H9 (cell line): Measurements from ENCODE around the gene GBA2. TPM values are rescaled to one million over a fixed set of nuclear protein-coding genes. Genes with fewer than 3 reads are reported as not detected.

Experiments used
- DNase-seq: peaks from one replicate; pipeline ENCODE4 v3.0.0-alpha.2; 2017
- H2AFZ ChIP-seq: one replicate; pipeline ENCODE4 v1.6.1; 2013; ENCODE audit warnings: mild to moderate bottlenecking, low read length, control low read depth, moderate library complexity
- H2AK5ac ChIP-seq: 2 replicates; pipeline ENCODE4 v1.6.1; 2013; ENCODE audit warnings: low read length, control low read depth, mixed read lengths; ENCODE audit not compliant: insufficient read length
- H2BK120ac ChIP-seq: one replicate; pipeline ENCODE4 v1.6.1; 2013; ENCODE audit warnings: low read depth, mild to moderate bottlenecking, low read length, control low read depth, inconsistent platforms; ENCODE audit not compliant: poor library complexity, severe bottlenecking
- H2BK12ac ChIP-seq: 2 replicates; pipeline ENCODE4 v1.6.1; 2013; ENCODE audit warnings: low read length, control low read depth, mixed read lengths, low read depth; ENCODE audit not compliant: insufficient read length
- H2BK15ac ChIP-seq: 2 replicates; pipeline ENCODE4 v1.6.1; 2013; ENCODE audit warnings: low read depth, low read length, control low read depth
- H2BK20ac ChIP-seq: one replicate; pipeline ENCODE4 v1.6.1; 2013; ENCODE audit warnings: low read depth, mild to moderate bottlenecking, low read length, control low read depth, inconsistent platforms; ENCODE audit not compliant: poor library complexity, severe bottlenecking
- H2BK5ac ChIP-seq: 2 replicates; pipeline ENCODE4 v1.6.1; 2013; ENCODE audit warnings: low read length, control low read depth, mixed read lengths; ENCODE audit not compliant: insufficient read length
- H3K14ac ChIP-seq: 2 replicates; pipeline ENCODE4 v1.6.1; 2013; ENCODE audit warnings: low read length, control low read depth; ENCODE audit not compliant: insufficient read depth
- H3K18ac ChIP-seq: 2 replicates; pipeline ENCODE4 v1.6.1; 2013; ENCODE audit warnings: low read depth, mild to moderate bottlenecking, mixed read lengths, low read length, control low read depth; ENCODE audit not compliant: insufficient read length
- H3K23ac ChIP-seq: 2 replicates; pipeline ENCODE4 v1.6.1; 2013; ENCODE audit warnings: low read length, control low read depth, mixed read lengths, low read depth; ENCODE audit not compliant: insufficient read length
- H3K23me2 ChIP-seq: 2 replicates; pipeline ENCODE4 v1.6.1; 2013; ENCODE audit warnings: low read depth, mild to moderate bottlenecking, mixed read lengths, low read length, control low read depth; ENCODE audit not compliant: insufficient read length, poor library complexity, severe bottlenecking
- H3K27ac ChIP-seq: 2 replicates; pipeline ENCODE4 v1.5.1; 2013; ENCODE audit warnings: low read length, control low read depth, mixed read lengths, low read depth; ENCODE audit not compliant: insufficient read length
- H3K27me3 ChIP-seq: 2 replicates; pipeline ENCODE4 v1.6.1; 2013; ENCODE audit warnings: low read length, control low read depth, inconsistent platforms; ENCODE audit not compliant: insufficient read depth
- H3K4ac ChIP-seq: 2 replicates; pipeline ENCODE4 v1.6.1; 2013; ENCODE audit warnings: low read depth, mild to moderate bottlenecking, control low read depth, inconsistent platforms, low read length, moderate library complexity
- H3K4me1 ChIP-seq: 2 replicates; pipeline ENCODE4 v1.6.1; 2013; ENCODE audit warnings: low read length, control low read depth, inconsistent platforms; ENCODE audit not compliant: insufficient read depth
- H3K4me2 ChIP-seq: 2 replicates; pipeline ENCODE4 v1.6.1; 2013; ENCODE audit warnings: low read length, control low read depth, mixed read lengths; ENCODE audit not compliant: insufficient read length, insufficient read depth
- H3K56ac ChIP-seq: 2 replicates; pipeline ENCODE4 v1.6.1; 2013; ENCODE audit warnings: low read depth, mild to moderate bottlenecking, mixed read lengths, low read length, control low read depth; ENCODE audit not compliant: insufficient read length
- H3K79me1 ChIP-seq: 2 replicates; pipeline ENCODE4 v1.6.1; 2013; ENCODE audit warnings: low read depth, mild to moderate bottlenecking, moderate library complexity, low read length, control low read depth, inconsistent platforms; ENCODE audit not compliant: insufficient read depth, poor library complexity, severe bottlenecking
- H3K79me2 ChIP-seq: 2 replicates; pipeline ENCODE4 v1.6.1; 2013; ENCODE audit warnings: low read length, control low read depth, inconsistent platforms; ENCODE audit not compliant: insufficient read depth
- H3K9ac ChIP-seq: 2 replicates; pipeline ENCODE4 v1.6.1; 2013; ENCODE audit warnings: low read length, control low read depth, mixed read lengths; ENCODE audit not compliant: insufficient read length; ENCODE audit errors: extremely low read depth
- H3K9me3 ChIP-seq: one replicate; pipeline ENCODE4 v1.6.1; 2013; ENCODE audit warnings: low read depth, low read length, inconsistent platforms; ENCODE audit not compliant: control insufficient read depth
- H3T11ph ChIP-seq: one replicate; pipeline ENCODE4 v1.6.1; 2013; ENCODE audit warnings: mild to moderate bottlenecking, low read length, control low read depth, inconsistent platforms
- H4K20me1 ChIP-seq: one replicate; pipeline ENCODE4 v1.6.1; 2013; ENCODE audit not compliant: control insufficient read depth, insufficient read length, insufficient read depth
- H4K5ac ChIP-seq: 2 replicates; pipeline ENCODE4 v1.6.1; 2013; ENCODE audit warnings: low read depth, mild to moderate bottlenecking, mixed read lengths, low read length, control low read depth; ENCODE audit not compliant: insufficient read length
- H4K8ac ChIP-seq: replicated peaks from 2 replicates; pipeline ENCODE4 v1.6.1; 2013; ENCODE audit warnings: low read length, control low read depth, mixed read lengths, low read depth; ENCODE audit not compliant: insufficient read length
- H4K91ac ChIP-seq: 2 replicates; pipeline ENCODE4 v1.6.1; 2013; ENCODE audit warnings: low read depth, mild to moderate bottlenecking, moderate library complexity, mixed read lengths, low read length, control low read depth; ENCODE audit not compliant: insufficient read length
- H3K27ac Mint-ChIP-seq, 3 experiments: 2 replicates in 2 of 3; 3 replicates in 1 of 3; pipeline ENCODE4 v1.8.0; 2020 to 2021; ENCODE audit warnings: mixed read lengths in 3 of 3, mild to moderate bottlenecking in 1 of 3, moderate library complexity in 1 of 3
- H3K27me3 Mint-ChIP-seq: 2 replicates; pipeline ENCODE4 v1.8.0; 2021; ENCODE audit warnings: low read depth, mild to moderate bottlenecking, moderate library complexity, mixed read lengths
- H3K36me3 Mint-ChIP-seq, 3 experiments: 2 replicates in 2 of 3; 3 replicates in 1 of 3; pipeline ENCODE4 v1.8.0; 2020 to 2021; ENCODE audit warnings: low read depth in 3 of 3, mixed read lengths in 3 of 3; ENCODE audit not compliant: insufficient read depth in 1 of 3
- H3K4me1 Mint-ChIP-seq, 2 experiments: 2 replicates each; pipeline ENCODE4 v1.8.0; 2020; ENCODE audit warnings: mixed read lengths in 2 of 2
- H3K4me3 Mint-ChIP-seq, 2 experiments: 2 replicates in 1 of 2; 3 replicates in 1 of 2; pipeline ENCODE4 v1.8.0; 2020 to 2021; ENCODE audit warnings: mild to moderate bottlenecking in 2 of 2, mixed read lengths in 2 of 2, moderate library complexity in 1 of 2
- H3K9me3 Mint-ChIP-seq, 2 experiments: 2 replicates in 1 of 2; 3 replicates in 1 of 2; pipeline ENCODE4 v1.8.0; 2020; ENCODE audit warnings: mild to moderate bottlenecking in 2 of 2, mixed read lengths in 2 of 2, moderate library complexity in 1 of 2
- WGBS: extraction: QIAGEN DNeasy Blood & Tissue Kit; methylation state at CpG from one replicate; pipeline ENCODE4 v1.1.7; 2013; ENCODE audit warnings: missing lambda C conversion rate, low lambda C conversion rate, mixed read lengths; ENCODE audit not compliant: insufficient read length; ENCODE audit errors: extremely low coverage; 5-methylcytosine and 5-hydroxymethylcytosine counted together
- total RNA-seq: library from RNA; stranded (reverse); gene quantifications from 2 replicates; pipeline ENCODE4 v1.2.1, GENCODE V29; 2021
- TF ChIP-seq, protein P1 (sequence below): fragments of 200-600 bp; sonication (generic); conservative IDR thresholded peaks from 3 replicates; pipeline ENCODE4 v1.8.0; 2021; ENCODE audit warnings: antibody characterized with exemption, mild to moderate bottlenecking

The GBA2 gene
- total RNA-seq, 1 experiment from 2014 or later: 103 TPM

DNA sequence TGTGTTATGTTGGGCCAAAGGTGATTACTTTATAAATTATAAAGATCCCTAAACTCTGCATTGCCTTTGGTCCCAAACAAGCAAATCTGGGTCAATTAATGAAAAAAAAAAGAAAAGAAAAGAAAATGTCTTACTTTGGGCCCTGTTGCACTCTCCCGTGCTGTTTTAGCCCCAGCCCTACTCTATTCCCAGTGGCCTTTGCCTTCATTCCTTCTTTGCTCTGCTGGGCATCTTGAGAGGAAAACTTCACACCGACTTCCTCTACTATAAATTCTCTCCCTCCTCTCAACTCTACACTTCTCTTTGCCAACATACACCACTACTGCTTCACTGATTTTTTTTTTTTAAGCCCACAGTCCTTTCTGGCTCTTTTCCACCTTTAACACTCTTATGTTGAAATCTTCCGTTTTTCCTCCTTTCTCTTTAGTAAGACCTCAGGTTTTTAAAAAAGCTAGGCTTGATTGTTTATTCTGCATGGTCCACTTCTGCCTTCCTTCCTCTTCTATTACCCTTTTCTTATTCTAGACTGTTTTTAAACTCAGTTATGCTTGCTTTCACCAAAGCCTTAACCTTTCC, 9.5 kb upstream of the GBA2 start:
- H3K56ac ChIP-seq: no peak overlapping the region
- H3K79me2 ChIP-seq: no peaks in the 10 kb centered on the region; the same call in 1 of the 2 replicates
- no peak overlapping the region for H2BK12ac ChIP-seq
- H3K9ac ChIP-seq: no peak overlapping the region
- no peaks in the 10 kb centered on the region for H4K20me1 ChIP-seq
- H3K9me3 ChIP-seq: no peaks in the 10 kb centered on the region
- no peak overlapping the region for H3K14ac ChIP-seq
- no peaks in the 10 kb centered on the region for H3K27me3 ChIP-seq
- 100% methylated on average over 1 of the region's 3 CpGs for WGBS
- no peaks in the 10 kb centered on the region for H3K79me1 ChIP-seq
- Mint-ChIP-seq H3K4me3 (peak overlapping the region; percentile 72 to 93), H3K27me3 (no peaks in the 10 kb centered on the region), H3K36me3 (peaks cover 10 to 14% (median 12%) of the 10 kb centered on the region in 3 experiments; a peak in 6 of 7 replicates), H3K27ac (no peak overlapping the region; a peak in 1 of 7 replicates), H3K9me3 (no peaks in the 10 kb centered on the region), H3K4me1 (peaks cover 36 to 40% of the 10 kb centered on the region in 2 experiments)
- H2AK5ac ChIP-seq: no peak overlapping the region
- no peak overlapping the region for H3K4me2 ChIP-seq
- no peak overlapping the region for H2BK20ac ChIP-seq
- H2BK5ac ChIP-seq: no peak overlapping the region
- H4K5ac ChIP-seq: no peak overlapping the region
- no peak overlapping the region for H3K27ac ChIP-seq
- H3K18ac ChIP-seq: no peak overlapping the region
- no peak for DNase-seq
- no peak overlapping the region for H2BK120ac ChIP-seq
- TF ChIP-seq, protein P1, sequence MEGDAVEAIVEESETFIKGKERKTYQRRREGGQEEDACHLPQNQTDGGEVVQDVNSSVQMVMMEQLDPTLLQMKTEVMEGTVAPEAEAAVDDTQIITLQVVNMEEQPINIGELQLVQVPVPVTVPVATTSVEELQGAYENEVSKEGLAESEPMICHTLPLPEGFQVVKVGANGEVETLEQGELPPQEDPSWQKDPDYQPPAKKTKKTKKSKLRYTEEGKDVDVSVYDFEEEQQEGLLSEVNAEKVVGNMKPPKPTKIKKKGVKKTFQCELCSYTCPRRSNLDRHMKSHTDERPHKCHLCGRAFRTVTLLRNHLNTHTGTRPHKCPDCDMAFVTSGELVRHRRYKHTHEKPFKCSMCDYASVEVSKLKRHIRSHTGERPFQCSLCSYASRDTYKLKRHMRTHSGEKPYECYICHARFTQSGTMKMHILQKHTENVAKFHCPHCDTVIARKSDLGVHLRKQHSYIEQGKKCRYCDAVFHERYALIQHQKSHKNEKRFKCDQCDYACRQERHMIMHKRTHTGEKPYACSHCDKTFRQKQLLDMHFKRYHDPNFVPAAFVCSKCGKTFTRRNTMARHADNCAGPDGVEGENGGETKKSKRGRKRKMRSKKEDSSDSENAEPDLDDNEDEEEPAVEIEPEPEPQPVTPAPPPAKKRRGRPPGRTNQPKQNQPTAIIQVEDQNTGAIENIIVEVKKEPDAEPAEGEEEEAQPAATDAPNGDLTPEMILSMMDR: no peak
- H3K4ac ChIP-seq: no peak overlapping the region
- H3K23ac ChIP-seq: no peak overlapping the region
- H2AFZ ChIP-seq: no peak overlapping the region
- H4K8ac ChIP-seq: no peak overlapping the region
- H4K91ac ChIP-seq: no peak overlapping the region
- no peak overlapping the region for H3T11ph ChIP-seq
- no peak overlapping the region for H2BK15ac ChIP-seq
- H3K4me1 ChIP-seq: no peaks in the 10 kb centered on the region
- H3K23me2 ChIP-seq: peaks cover 3% of the 10 kb centered on the region
